ENCODE data around the gene SORBS1. TPM values are rescaled to one million over a fixed set of nuclear protein-coding genes. Genes with fewer than 3 reads are reported as not detected.
A peak's percentile ranks its signal among the peaks of the same experiment; 100 is the strongest.

SORBS1 gene
- total and polyA plus RNA-seq, 2 of the 13 experiments (the other 11 are each of a cell fraction or from before 2014, with no cell fraction given): 16.8 to 39.8 TPM

GRCh38 chr10:95560278-95561176 lies 644 bp downstream of the SORBS1 start:
- Histone ChIP-seq H3K4me3 (replicated peaks in 1 of 3; ENCODE audit: insufficient read depth in 1 of 3, low read depth in 2 of 3, low read length in 3 of 3) (peak overlapping the region; percentile 82 to 98 (median 91)), H3K27me3 (ENCODE audit: control insufficient read depth in 1 of 2, insufficient read depth in 2 of 2, low read length in 2 of 2) (no peaks in the 10 kb centered on the region; a peak in 1 of 5 replicates), H3K9ac (ENCODE audit: insufficient read depth, low read depth, low read length) (peak overlapping the region; percentile 72), H3K79me2 (ENCODE audit: insufficient read depth, low read length) (peaks cover 49% of the 10 kb centered on the region), H3K9me3 (ENCODE audit: low read length) (no peaks in the 10 kb centered on the region), H3K27ac (ENCODE audit: extremely low read length, insufficient read depth, low read length) (peak overlapping the region; percentile 37), H2AFZ (ENCODE audit: low read length) (no peak overlapping the region), H3K4me1 (ENCODE audit: insufficient read depth, low read length) (peaks cover 85% of the 10 kb centered on the region), H3K36me3 (replicated peaks in 1 of 2; ENCODE audit: control insufficient read depth in 1 of 2, insufficient read depth in 2 of 2, low read length in 2 of 2) (peaks cover 0 to 2% of the 10 kb centered on the region in 2 experiments; a peak in 1 of 5 replicates), H4K20me1 (ENCODE audit: insufficient read depth, low read length) (no peaks in the 10 kb centered on the region; the same call in 1 of the 2 replicates), H3K4me2 (ENCODE audit: low read depth, low read length) (peak overlapping the region; percentile 99)
- in situ Hi-C loops (cut with HindIII; ENCODE audit: extremely low pct_ligation_motif_present, low pct_unique_long_range_greater_than_20kb): loop anchor here (25.0 kb wide), 1 partner anchor 123 kb away; no protein-coding TSS in a partner anchor
- DNase-seq (ENCODE audit: low spot score): no peak
- TSS peak; percentile 62 for BruUV-seq (replicated peaks)
- no peak for FAIRE-seq
- ChIA-PET CTCF (ENCODE audit: low intra/inter-chr PET ratio, low total read pairs) (no interaction called here), POLR2A (interaction anchor here (0.5 to 1.4 kb wide), 6 partner anchors 11 to 203 kb away, joined by 3 to 4 read pairs (median 3); no protein-coding TSS in a partner anchor)
- 25% methylated on average over 25 of the region's 48 CpGs for WGBS (ENCODE audit: low lambda C conversion rate)
- no peak for ATAC-seq
- intact Hi-C loops (cut with micrococcal nuclease; ENCODE audit: unreplicated experiment): loop anchor here (2.0 to 5.0 kb wide), 5 partner anchors 42 to 130 kb away; no protein-coding TSS in a partner anchor
- TF ChIP-seq TOE1 (CRISPR knock-in tag; IDR thresholded peaks at IDR 0.05): no peak
- peak; percentile 52 for TF ChIP-seq AGO2 (optimal IDR thresholded peaks at IDR 0.05; ENCODE audit: low read depth, low read length)
- TF ChIP-seq DR1 (CRISPR knock-in tag; IDR thresholded peaks at IDR 0.05): no peak
- peak; percentile 26; the same call in 1 of the 2 replicates for TF ChIP-seq MZF1 (CRISPR knock-in tag; IDR thresholded peaks at IDR 0.05; ENCODE audit: borderline replicate concordance)
- TF ChIP-seq TCF7L2 (IDR thresholded peaks at IDR 0.05; ENCODE audit: low read depth, low read length): no peak
- no peak for TF ChIP-seq CHD4 (IDR thresholded peaks at IDR 0.05; ENCODE audit: borderline replicate concordance, low read length)
- TF ChIP-seq AKNA (CRISPR knock-in tag; IDR thresholded peaks at IDR 0.05; ENCODE audit: borderline replicate concordance): no peak
- TF ChIP-seq ZNF563 (CRISPR knock-in tag; IDR thresholded peaks at IDR 0.05): no peak
- TF ChIP-seq RFX5 (IDR thresholded peaks at IDR 0.05; ENCODE audit: low read depth, low read length): no peak
- no peak for TF ChIP-seq ZNF747 (CRISPR knock-in tag; IDR thresholded peaks at IDR 0.05; ENCODE audit: borderline replicate concordance)
- TF ChIP-seq CAMTA2 (CRISPR knock-in tag; IDR thresholded peaks at IDR 0.05; ENCODE audit: borderline replicate concordance): no peak
- TF ChIP-seq ISL2 (CRISPR knock-in tag; IDR thresholded peaks at IDR 0.05): no peak
- no peak for TF ChIP-seq EEA1 (CRISPR knock-in tag; IDR thresholded peaks at IDR 0.05; ENCODE audit: borderline replicate concordance)
- TF ChIP-seq RAD21 (CRISPR knock-in tag; IDR thresholded peaks at IDR 0.05): no peak
- TF ChIP-seq ZEB1 (IDR thresholded peaks at IDR 0.05; ENCODE audit: insufficient replicate concordance, low read depth): peak; percentile 58
- TF ChIP-seq MEF2D (CRISPR knock-in tag; IDR thresholded peaks at IDR 0.05): 0 out of 2 replicates have a peak, but pooled peaks have one; percentile 38
- no peak for TF ChIP-seq ZBTB37 (CRISPR knock-in tag; IDR thresholded peaks at IDR 0.05)
- 0 out of 2 replicates have a peak, but pooled peaks have one; percentile 3 for TF ChIP-seq ZMAT3 (CRISPR knock-in tag; conservative IDR thresholded peaks at IDR 0.05)
